ENCODE results near the gene RNFT2.

GRCh38 chr12:116727891-116728290, 10.2 kb upstream of the RNFT2 start:
- TF ChIP-seq CTCF (conservative IDR thresholded peaks at IDR 0.05 in 1 of 2, IDR thresholded peaks at IDR 0.05 in 1 of 2; ENCODE audit: extremely low read depth in 1 of 2, insufficient read depth in 1 of 2, low read depth in 1 of 2, low read length in 2 of 2) (no peak), EZH2 (IDR thresholded peaks at IDR 0.05; ENCODE audit: borderline replicate concordance, low read length) (no peak)
